ENCODE data around the gene CCND1.

Gene CCND1

DNA sequence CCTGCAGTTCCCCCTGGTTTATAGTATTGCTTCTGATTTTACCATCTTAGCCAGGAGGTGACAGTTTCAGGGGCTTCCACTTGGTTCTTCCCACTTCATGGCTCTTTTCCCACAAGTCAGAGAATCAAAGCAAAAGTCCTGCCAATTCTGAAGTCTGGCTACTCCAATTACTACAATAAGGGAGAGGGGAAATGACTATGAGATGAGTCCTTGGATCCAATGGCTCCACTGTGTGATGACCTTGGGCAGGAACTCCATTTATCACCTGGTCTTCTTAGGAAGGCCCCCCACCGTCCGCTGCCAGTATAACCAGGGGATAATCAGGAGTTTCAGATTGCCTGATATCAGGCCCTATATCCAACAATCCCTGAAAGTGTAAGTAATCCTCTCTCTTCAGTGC lies 31.6 kb upstream of the CCND1 start:
- no peak overlapping the region for H3K4me3 ChIP-seq (ENCODE audit: control insufficient read depth, low read depth, low read length)
- DNase-seq (ENCODE audit: low read depth) = peak; percentile 10
- TF ChIP-seq, protein P1, sequence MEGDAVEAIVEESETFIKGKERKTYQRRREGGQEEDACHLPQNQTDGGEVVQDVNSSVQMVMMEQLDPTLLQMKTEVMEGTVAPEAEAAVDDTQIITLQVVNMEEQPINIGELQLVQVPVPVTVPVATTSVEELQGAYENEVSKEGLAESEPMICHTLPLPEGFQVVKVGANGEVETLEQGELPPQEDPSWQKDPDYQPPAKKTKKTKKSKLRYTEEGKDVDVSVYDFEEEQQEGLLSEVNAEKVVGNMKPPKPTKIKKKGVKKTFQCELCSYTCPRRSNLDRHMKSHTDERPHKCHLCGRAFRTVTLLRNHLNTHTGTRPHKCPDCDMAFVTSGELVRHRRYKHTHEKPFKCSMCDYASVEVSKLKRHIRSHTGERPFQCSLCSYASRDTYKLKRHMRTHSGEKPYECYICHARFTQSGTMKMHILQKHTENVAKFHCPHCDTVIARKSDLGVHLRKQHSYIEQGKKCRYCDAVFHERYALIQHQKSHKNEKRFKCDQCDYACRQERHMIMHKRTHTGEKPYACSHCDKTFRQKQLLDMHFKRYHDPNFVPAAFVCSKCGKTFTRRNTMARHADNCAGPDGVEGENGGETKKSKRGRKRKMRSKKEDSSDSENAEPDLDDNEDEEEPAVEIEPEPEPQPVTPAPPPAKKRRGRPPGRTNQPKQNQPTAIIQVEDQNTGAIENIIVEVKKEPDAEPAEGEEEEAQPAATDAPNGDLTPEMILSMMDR (conservative IDR thresholded peaks at IDR 0.05; ENCODE audit: control insufficient read depth, insufficient read depth, low read depth, low read length) = no peak

DNA sequence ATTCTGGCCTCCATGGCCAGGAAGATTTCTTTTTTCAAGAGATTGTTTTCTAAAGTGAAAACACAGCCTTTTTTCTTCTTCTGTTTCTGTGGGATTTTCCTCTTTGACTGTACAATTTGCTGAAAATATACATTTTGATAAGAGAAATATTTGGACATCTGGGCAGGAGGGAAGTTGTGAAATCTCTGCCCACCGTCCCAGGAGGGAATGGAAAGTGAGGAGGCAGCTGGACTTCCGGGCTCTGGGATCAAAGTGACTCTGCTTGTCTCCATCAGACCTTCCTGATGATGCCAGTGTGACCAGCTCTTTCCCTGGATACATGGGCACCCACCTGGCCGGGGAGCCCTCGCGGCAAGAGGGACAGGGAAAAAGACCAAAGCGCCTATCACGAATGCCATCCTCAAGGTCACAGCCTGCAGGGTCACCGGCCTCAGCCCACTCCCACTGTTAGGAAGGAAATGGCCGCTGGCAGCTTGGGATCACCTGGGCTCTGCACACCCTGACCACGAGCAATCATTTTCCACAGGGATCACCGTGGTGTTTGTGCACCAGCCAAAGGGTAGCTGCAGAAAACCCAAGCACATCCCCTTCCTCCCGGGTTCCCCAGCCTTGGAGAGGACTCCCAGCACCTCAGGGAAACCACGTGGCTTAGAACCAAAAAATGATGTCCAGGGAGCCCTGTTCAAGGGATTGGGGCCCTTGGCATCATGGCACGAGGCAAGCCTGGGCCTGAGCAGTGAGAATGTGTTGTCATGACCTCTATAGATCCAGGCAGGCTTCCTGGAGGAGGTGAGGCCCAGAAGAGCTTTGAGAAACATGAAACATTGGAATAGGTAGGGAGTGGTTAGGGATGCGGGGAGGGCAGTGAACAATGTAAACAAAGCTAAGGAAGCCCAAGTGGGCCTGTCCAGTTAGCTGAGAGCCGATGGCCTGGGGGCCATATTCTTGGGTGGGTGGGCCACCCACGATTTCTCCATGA lies 29.1 kb upstream of the CCND1 start:
- TF ChIP-seq, protein P1 (conservative IDR thresholded peaks at IDR 0.05; ENCODE audit: control insufficient read depth, insufficient read depth, low read depth, low read length) = no peak
- H3K4me3 ChIP-seq (ENCODE audit: control insufficient read depth, low read depth, low read length) = no peak overlapping the region
- DNase-seq (ENCODE audit: low read depth) = no peak

DNA sequence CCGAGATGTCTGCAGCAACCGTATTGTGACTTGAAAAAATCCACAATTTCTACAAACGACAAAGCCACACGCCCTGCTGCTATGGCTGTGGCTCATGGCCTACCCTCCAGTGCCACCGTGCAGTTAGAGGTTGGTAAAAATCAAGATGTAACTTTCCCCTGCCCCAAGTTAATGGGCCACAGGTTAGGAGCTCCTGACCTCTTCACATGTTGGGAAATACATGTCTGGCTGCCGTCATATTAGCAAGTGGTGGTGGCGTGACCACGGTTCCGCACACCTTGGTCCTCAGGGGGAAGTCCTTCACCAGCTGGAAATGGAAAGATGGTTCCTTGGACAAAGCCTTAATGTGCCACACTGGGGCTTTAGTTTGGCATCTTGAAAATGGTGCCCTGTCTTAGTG lies 27.4 kb upstream of the CCND1 start:
- TF ChIP-seq, protein P1 (conservative IDR thresholded peaks at IDR 0.05; ENCODE audit: control insufficient read depth, insufficient read depth, low read depth, low read length) = no peak
- H3K4me3 ChIP-seq (ENCODE audit: control insufficient read depth, low read depth, low read length) = no peak overlapping the region
- no peak for DNase-seq (ENCODE audit: low read depth)

DNA sequence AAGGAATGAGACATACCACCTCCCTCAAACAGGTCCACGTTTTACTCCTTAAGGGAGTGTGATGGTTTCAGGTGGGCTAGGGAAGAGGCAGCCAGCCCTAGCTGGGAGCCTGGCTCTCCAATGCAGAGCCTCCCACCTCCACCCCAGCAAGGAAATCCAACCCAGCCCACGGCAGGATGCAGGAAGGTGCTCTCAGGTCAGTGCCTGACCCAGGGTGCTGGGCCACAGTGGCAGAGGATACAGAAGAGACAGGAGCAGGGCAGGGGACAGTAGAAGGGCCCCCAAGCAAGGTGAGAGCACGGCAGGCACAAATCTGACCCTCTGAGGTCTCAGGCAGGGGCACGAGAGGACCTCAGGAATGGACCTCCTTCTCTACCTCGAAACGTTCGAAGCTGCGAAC lies 26.9 kb upstream of the CCND1 start:
- no peak for DNase-seq (ENCODE audit: low read depth)
- TF ChIP-seq, protein P1 (conservative IDR thresholded peaks at IDR 0.05; ENCODE audit: control insufficient read depth, insufficient read depth, low read depth, low read length) = no peak
- no peak overlapping the region for H3K4me3 ChIP-seq (ENCODE audit: control insufficient read depth, low read depth, low read length)

DNA sequence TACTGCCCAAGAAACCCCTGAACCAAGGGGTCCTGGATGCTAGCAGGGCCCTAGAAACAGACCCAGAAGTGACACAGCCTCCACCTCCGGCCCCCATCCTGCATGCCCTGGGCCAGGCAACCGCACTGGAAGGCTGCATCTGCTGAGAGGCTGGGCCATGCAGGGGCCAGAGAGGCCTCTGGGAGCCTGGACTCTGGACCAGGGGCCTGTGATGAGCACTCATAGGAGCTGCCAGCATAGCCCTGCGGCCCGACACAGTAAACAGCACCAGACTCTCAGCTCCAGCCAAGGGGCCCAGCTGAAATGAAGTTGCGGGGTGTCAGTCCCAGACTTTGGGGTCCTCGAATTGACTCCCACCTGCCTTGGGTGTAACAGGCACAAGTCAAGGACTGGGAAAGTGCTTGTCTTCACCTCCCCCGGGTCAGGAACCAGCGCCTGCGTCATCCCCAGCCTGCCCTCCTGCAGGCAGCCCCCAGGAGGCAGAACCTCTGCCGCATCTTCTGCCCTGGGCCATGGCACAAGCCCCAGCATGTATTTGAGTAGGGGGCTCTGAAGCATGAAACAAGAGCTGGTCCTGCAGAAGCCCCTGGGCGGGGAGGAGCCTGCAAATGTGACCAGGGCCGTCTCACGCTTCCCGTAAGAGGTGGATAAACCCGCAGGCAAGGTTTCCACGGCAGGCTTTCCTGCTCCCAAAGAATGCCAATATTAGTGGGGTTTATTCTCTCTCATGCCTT lies 25.2 kb upstream of the CCND1 start:
- TF ChIP-seq, protein P1 (conservative IDR thresholded peaks at IDR 0.05; ENCODE audit: control insufficient read depth, insufficient read depth, low read depth, low read length) = no peak
- no peak overlapping the region for H3K4me3 ChIP-seq (ENCODE audit: control insufficient read depth, low read depth, low read length)
- DNase-seq (ENCODE audit: low read depth) = no peak

DNA sequence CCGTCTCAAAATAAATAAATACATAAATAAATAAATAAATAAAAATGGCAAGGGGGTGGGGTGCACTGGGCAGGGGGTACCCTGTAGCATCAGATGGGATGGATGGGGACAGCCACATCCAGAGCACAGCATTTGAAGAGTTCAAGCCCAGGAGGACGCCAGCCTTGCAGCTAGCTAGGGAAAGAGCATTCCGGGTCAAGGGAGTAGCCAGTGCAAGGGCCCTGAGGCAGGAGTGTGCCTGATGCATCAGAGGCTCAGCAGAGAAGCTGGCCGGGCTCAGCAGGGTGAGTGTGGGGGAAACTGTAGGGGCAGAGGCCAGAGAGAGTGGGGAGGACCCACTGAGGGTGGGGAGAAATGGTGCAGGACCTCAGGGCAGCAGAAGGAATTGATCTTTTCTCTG lies 23.7 kb upstream of the CCND1 start:
- no peak overlapping the region for H3K4me3 ChIP-seq (ENCODE audit: control insufficient read depth, low read depth, low read length)
- TF ChIP-seq, protein P1 (conservative IDR thresholded peaks at IDR 0.05; ENCODE audit: control insufficient read depth, insufficient read depth, low read depth, low read length) = no peak
- DNase-seq (ENCODE audit: low read depth) = no peak
